Measurements from ENCODE around the gene PRRT1.

The PRRT1 gene

GRCh38 chr6:32151863-32152768 is at the start of gene PRRT1:
Gene PRRT1 (minus strand): TSS chr6:32151939. CDS start chr6:32151827, 112 bp downstream.
- no peak for TF ChIP-seq TCF12 (IDR thresholded peaks at IDR 0.05; ENCODE audit: low read depth)
- TF ChIP-seq CREB1 (IDR thresholded peaks at IDR 0.05; ENCODE audit: low read depth): no peak
- TF ChIP-seq EGR1 (IDR thresholded peaks at IDR 0.05): no peak
- TF ChIP-seq NFIC (IDR thresholded peaks at IDR 0.05): no peak
- TF ChIP-seq TEAD4 (IDR thresholded peaks at IDR 0.05): no peak
- no peak for TF ChIP-seq USF1 (IDR thresholded peaks at IDR 0.05)
- TF ChIP-seq EP300 (IDR thresholded peaks at IDR 0.05; ENCODE audit: borderline replicate concordance): no peak
- TF ChIP-seq TAF1 (IDR thresholded peaks at IDR 0.05; ENCODE audit: low read depth): no peak
- no peak for TF ChIP-seq ZBTB7A (IDR thresholded peaks at IDR 0.05; ENCODE audit: low read depth)
- no peak for TF ChIP-seq YY1 (IDR thresholded peaks at IDR 0.05; ENCODE audit: low read depth)
- no peak for TF ChIP-seq FOXM1 (IDR thresholded peaks at IDR 0.05; ENCODE audit: borderline replicate concordance, low read depth)
- no peak for TF ChIP-seq MAX (IDR thresholded peaks at IDR 0.05)
- no peak for TF ChIP-seq REST (IDR thresholded peaks at IDR 0.05; ENCODE audit: low read depth)
- no peak for TF ChIP-seq CEBPB (IDR thresholded peaks at IDR 0.05)
- TF ChIP-seq RAD21 (IDR thresholded peaks at IDR 0.05; ENCODE audit: low read depth): no peak

DNA sequence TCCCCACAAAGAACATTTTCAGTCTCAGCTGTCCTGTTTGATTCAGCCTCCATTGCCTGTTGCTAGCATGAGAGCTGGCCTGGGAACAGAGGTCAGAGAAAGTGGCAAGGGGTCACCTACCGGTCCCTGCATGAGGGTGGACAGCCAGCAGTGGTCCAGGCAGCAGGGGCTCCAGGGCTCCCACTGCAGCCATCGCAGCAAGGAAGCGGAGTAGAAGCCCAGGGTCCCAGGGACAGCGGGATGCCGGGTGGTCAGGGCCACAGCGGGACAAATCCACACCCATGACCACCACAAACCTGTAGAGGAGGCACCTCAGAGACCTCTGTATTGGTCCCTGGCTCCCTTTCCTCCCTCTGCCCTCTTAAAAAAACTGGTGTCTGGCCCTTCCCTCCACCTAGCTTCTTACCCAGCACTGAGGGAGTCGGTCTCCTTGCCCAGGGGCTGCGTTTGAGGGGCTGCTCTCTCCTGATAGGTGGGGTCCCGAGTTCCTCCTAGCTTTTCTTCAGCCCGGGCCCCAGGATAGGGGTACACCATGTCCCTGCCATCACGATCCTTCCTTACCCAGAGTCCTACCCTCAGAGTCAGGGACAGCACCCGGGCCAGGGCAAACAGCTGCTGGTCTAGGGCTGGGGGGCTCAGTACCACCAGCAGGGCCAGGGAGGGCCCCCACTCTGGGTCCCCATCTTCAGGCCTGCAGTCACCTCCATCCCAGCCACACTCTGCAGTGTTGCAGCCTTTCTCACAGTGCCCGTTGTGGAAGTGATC is 49.2 kb upstream of the PRRT1 start:
- TF ChIP-seq CEBPB (IDR thresholded peaks at IDR 0.05): no peak
- TF ChIP-seq REST (IDR thresholded peaks at IDR 0.05; ENCODE audit: low read depth): no peak
- TF ChIP-seq CREB1 (IDR thresholded peaks at IDR 0.05; ENCODE audit: low read depth): no peak
- TF ChIP-seq EP300 (IDR thresholded peaks at IDR 0.05; ENCODE audit: borderline replicate concordance): no peak
- no peak for TF ChIP-seq EGR1 (IDR thresholded peaks at IDR 0.05)
- no peak for TF ChIP-seq FOXM1 (IDR thresholded peaks at IDR 0.05; ENCODE audit: borderline replicate concordance, low read depth)
- no peak for TF ChIP-seq YY1 (IDR thresholded peaks at IDR 0.05; ENCODE audit: low read depth)
- TF ChIP-seq NFIC (IDR thresholded peaks at IDR 0.05): no peak
- no peak for TF ChIP-seq USF1 (IDR thresholded peaks at IDR 0.05)

GRCh38 chr6:32198866-32199265 is 47.1 kb upstream of the PRRT1 start:
- TF ChIP-seq TCF12 (IDR thresholded peaks at IDR 0.05; ENCODE audit: low read depth) (no peak), CEBPB (IDR thresholded peaks at IDR 0.05) (no peak), TAF1 (IDR thresholded peaks at IDR 0.05; ENCODE audit: low read depth) (no peak), YY1 (IDR thresholded peaks at IDR 0.05; ENCODE audit: low read depth) (no peak), EP300 (IDR thresholded peaks at IDR 0.05; ENCODE audit: borderline replicate concordance) (no peak), REST (IDR thresholded peaks at IDR 0.05; ENCODE audit: low read depth) (no peak), FOXM1 (IDR thresholded peaks at IDR 0.05; ENCODE audit: borderline replicate concordance, low read depth) (no peak), CREB1 (IDR thresholded peaks at IDR 0.05; ENCODE audit: low read depth) (no peak), EGR1 (IDR thresholded peaks at IDR 0.05) (no peak), RAD21 (IDR thresholded peaks at IDR 0.05; ENCODE audit: low read depth) (no peak)

GRCh38 chr6:32198345-32198696 is 46.6 kb upstream of the PRRT1 start:
- TF ChIP-seq CEBPB (IDR thresholded peaks at IDR 0.05): no peak
- TF ChIP-seq EP300 (IDR thresholded peaks at IDR 0.05; ENCODE audit: borderline replicate concordance): no peak
- TF ChIP-seq FOXM1 (IDR thresholded peaks at IDR 0.05; ENCODE audit: borderline replicate concordance, low read depth): no peak
- no peak for TF ChIP-seq NFIC (IDR thresholded peaks at IDR 0.05)
- TF ChIP-seq MAX (IDR thresholded peaks at IDR 0.05): no peak
- TF ChIP-seq EGR1 (IDR thresholded peaks at IDR 0.05): no peak
- TF ChIP-seq TAF1 (IDR thresholded peaks at IDR 0.05; ENCODE audit: low read depth): no peak
- no peak for TF ChIP-seq TCF12 (IDR thresholded peaks at IDR 0.05; ENCODE audit: low read depth)
- no peak for TF ChIP-seq YY1 (IDR thresholded peaks at IDR 0.05; ENCODE audit: low read depth)
- no peak for TF ChIP-seq ZBTB7A (IDR thresholded peaks at IDR 0.05; ENCODE audit: low read depth)
- TF ChIP-seq USF1 (IDR thresholded peaks at IDR 0.05): no peak
- TF ChIP-seq REST (IDR thresholded peaks at IDR 0.05; ENCODE audit: low read depth): no peak
